Upper lobe of left lung (tissue), 6 donors: ENCODE measurements around the gene SNX5. TPM values are rescaled to one million over a fixed set of nuclear protein-coding genes. Genes with fewer than 3 reads are reported as not detected.

Experiments
- ATAC-seq, 2 donors: fragments of 200-7000 bp; cut with Tn5 transposase; one replicate each; pipeline ENCODE4 v1.9.1; 2022; ENCODE audit warnings: mild to moderate bottlenecking in 2 of 2, moderate library complexity in 2 of 2; ENCODE audit not compliant: low FRiP score in 2 of 2
- DNase-seq, 2 donors: peaks; one replicate each; pipeline ENCODE4 v3.0.0-alpha.2; 2019 to 2020
- H3K27ac ChIP-seq, 4 donors: fragments of 200-600 bp; sonication (generic); one replicate each; pipeline ENCODE4 v1.5.1; 2016 to 2019
- H3K27me3 ChIP-seq, 4 donors: fragments of 200-600 bp; sonication (generic); one replicate each; pipeline ENCODE4 v1.5.1; 2017 to 2019
- H3K36me3 ChIP-seq, 4 donors: fragments of 200-600 bp; sonication (generic); one replicate each; pipeline ENCODE4 v1.5.1; 2016 to 2019
- H3K4me1 ChIP-seq, 4 donors: fragments of 200-600 bp; sonication (generic); one replicate each; pipeline ENCODE4 v1.5.1; 2018 to 2019
- H3K4me3 ChIP-seq, 4 donors: fragments of 200-600 bp; sonication (generic); one replicate each; pipeline ENCODE4 v1.5.1; 2017 to 2019; ENCODE audit warnings: mild to moderate bottlenecking in 2 of 4, moderate library complexity in 1 of 4
- H3K9me3 ChIP-seq, 4 donors: fragments of 200-600 bp; sonication (generic); one replicate each; pipeline ENCODE4 v1.5.1; 2018 to 2019
- EP300 ChIP-seq, 4 donors: sonication (generic); formaldehyde crosslinking; IDR thresholded peaks; one replicate each; pipeline ENCODE4 v1.5.1; 2017; ENCODE audit warnings: antibody characterized with exemption in 4 of 4, control low read depth in 2 of 4
- POLR2A ChIP-seq, 4 donors: fragments of 450-650 bp; IDR thresholded peaks; one replicate each; pipeline ENCODE4 v1.5.1; 2016 to 2017; ENCODE audit warnings: antibody characterized with exemption in 4 of 4, mild to moderate bottlenecking in 2 of 4
- POLR2AphosphoS5 ChIP-seq, 2 donors: sonication (generic); formaldehyde crosslinking; IDR thresholded peaks; one replicate each; pipeline ENCODE4 v1.5.1; 2017; ENCODE audit warnings: antibody characterized with exemption in 2 of 2
- WGBS, 2 donors: methylation state at CpG; one replicate each; pipeline ENCODE4 v1.1.5; 2017 to 2018; 5-methylcytosine and 5-hydroxymethylcytosine counted together
- total RNA-seq, 6 donors: library from RNA; depleted of rRNA in 4 of 6; stranded (reverse); fragments of >200 nt in 4 of 6; gene quantifications; one replicate each; pipeline versions ENCODE4 v1.1.0 to v1.2.1, GENCODE V29; 2016 to 2021
- TF ChIP-seq, protein P1 (sequence below), 6 experiments: fragments of 450-650 bp in 4 of 6; fragments of 200-600 bp in 2 of 6; sonication (generic) in 2 of 6; IDR thresholded peaks; one replicate each; pipeline ENCODE4 v1.5.1; 2016 to 2019; ENCODE audit warnings: antibody characterized with exemption in 6 of 6
- donor health status: DM: no; HTN: no; CAD: no; lungs with moderate emphysema.
- donor health status: DM: no; HTN: yes; CAD: no; lungs with severe emphysema.

The SNX5 gene
- total RNA-seq, 6 donors from 2014 or later = 72.0 to 177 (median 111) TPM

DNA sequence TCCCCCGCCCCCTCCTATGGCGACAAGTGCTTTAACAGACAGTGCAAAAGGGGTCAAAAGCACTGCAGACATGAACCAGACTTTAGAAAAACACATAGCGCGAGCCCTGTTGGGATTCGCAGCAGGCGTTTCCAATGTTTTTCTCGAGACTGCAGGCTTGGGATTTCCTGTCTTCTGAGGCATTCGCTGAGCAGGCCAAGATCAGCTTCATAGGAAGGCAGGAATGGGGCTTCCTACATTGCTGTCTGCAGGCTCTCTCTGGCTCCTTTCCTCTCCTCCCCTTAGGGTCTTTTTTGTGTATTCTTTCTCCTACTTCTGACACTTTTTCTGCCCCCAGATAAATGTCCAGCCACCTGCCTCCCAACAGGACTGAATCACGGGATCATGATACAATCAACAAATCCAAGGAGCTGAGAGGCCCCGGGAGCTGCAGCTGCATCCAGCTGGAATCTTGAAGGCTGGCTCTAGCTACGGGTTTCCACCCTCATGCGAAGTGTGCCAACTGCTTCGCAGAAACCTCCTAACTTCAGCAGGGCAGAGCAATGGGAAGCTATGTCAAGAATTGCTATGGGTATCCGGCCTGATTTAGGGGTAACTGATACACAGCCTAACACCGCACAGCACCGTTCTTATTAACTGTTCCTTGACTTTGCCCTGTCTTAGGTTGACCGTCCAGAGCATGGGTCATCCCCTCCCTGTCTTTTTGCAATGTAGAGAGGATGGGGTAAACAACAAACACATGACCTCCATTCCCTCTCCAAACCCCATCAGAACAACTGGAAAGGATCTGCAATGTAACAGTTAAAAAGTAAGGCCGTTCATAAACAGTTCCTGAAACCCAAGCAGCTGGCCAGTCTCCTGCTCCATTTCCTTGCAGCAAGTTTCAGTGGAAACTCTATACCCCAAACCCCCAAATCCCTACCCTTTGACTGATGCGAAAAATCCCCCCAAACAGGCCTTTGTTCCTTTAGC lies 31.5 kb downstream of the SNX5 start:
- DNase-seq (peak in 1 of 2 donors; percentile 37), ATAC-seq (peak in 1 of 2 donors; percentile 60)
- TF ChIP-seq POLR2AphosphoS5 (IDR thresholded peaks at IDR 0.05) (peak; percentile 37 to 39), POLR2A (IDR thresholded peaks at IDR 0.05) (no peak)
- Histone ChIP-seq H3K4me3 (no peak overlapping the region), H3K9me3 (no peaks in the 10 kb centered on the region), H3K27me3 (no peaks in the 10 kb centered on the region), H3K27ac (peak overlapping the region; percentile 12 to 59 (median 41)), H3K4me1 (peaks cover 24 to 34% (median 27%) of the 10 kb centered on the region in 4 donors), H3K36me3 (peaks cover 8 to 15% (median 11%) of the 10 kb centered on the region in 4 donors)
- WGBS, 2 donors = 52 to 55% methylated on average over 11 to 19 of the region's 19 CpGs

DNA sequence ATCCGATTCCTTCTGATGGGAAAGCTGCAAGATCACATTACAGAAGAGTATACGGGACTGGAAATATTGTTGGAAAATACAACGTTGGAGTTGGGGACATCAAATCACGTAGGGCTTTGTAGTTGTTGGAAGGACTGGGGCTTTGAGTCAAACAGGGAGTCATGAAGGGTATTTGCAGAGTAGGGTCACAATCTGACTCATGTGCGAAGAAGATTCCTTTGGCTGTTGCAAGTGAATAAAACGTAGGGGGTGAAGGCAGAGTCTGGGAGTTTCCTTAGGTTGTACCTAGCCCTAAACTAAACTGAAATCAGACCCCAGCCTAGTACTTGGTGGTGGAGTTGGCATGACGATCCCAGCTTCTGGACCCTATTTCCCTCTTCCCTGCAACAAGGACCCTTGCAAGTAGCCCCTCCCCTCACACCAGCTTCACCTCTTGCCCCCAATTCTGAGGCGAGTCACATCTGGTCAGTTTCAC lies 32.3 kb downstream of the SNX5 start:
- peaks cover under 1 to 8% (median 5%) of the 10 kb centered on the region in 4 donors for H3K36me3 ChIP-seq
- peaks cover 0 to 3% (median 1%) of the 10 kb centered on the region in 4 donors for H3K9me3 ChIP-seq
- DNase-seq (no peak), ATAC-seq (peak in 1 of 2 donors; percentile 15)
- no peak for TF ChIP-seq EP300 (IDR thresholded peaks at IDR 0.05)
- TF ChIP-seq, protein P1, sequence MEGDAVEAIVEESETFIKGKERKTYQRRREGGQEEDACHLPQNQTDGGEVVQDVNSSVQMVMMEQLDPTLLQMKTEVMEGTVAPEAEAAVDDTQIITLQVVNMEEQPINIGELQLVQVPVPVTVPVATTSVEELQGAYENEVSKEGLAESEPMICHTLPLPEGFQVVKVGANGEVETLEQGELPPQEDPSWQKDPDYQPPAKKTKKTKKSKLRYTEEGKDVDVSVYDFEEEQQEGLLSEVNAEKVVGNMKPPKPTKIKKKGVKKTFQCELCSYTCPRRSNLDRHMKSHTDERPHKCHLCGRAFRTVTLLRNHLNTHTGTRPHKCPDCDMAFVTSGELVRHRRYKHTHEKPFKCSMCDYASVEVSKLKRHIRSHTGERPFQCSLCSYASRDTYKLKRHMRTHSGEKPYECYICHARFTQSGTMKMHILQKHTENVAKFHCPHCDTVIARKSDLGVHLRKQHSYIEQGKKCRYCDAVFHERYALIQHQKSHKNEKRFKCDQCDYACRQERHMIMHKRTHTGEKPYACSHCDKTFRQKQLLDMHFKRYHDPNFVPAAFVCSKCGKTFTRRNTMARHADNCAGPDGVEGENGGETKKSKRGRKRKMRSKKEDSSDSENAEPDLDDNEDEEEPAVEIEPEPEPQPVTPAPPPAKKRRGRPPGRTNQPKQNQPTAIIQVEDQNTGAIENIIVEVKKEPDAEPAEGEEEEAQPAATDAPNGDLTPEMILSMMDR (IDR thresholded peaks at IDR 0.05) = no peak
- no peak for TF ChIP-seq POLR2AphosphoS5 (IDR thresholded peaks at IDR 0.05)
- no peak for TF ChIP-seq POLR2A (IDR thresholded peaks at IDR 0.05)
- no peak overlapping the region for H3K4me3 ChIP-seq
- H3K27me3 ChIP-seq = no peaks in the 10 kb centered on the region
- peaks cover 24 to 34% (median 27%) of the 10 kb centered on the region in 4 donors for H3K4me1 ChIP-seq
- peak overlapping the region; percentile 12 to 59 (median 41) for H3K27ac ChIP-seq
- 67 to 69% methylated on average over 8 of the region's 8 CpGs for WGBS, 2 donors

DNA sequence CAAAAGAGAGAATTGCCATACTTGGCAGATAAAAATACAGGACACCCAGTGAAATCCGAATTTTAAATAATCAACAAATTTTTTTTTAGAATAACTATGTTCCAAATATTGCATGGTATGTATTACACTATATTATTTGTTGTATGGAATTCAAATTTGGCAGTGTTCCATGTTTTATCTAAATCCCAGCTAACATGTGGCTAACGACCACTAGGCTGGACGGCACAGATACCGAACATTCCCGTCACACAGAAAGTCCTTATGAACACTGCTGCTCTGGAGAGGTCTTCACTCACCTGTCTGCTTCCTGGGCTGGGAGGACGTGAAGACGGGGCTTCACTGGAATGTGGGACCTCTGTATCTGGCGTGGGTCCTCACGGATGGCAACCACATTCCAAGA lies 32.8 kb downstream of the SNX5 start:
- H3K36me3 ChIP-seq = peaks cover 0 to 3% (median under 1%) of the 10 kb centered on the region in 4 donors
- ATAC-seq (no peak), DNase-seq (no peak)
- no peak overlapping the region for H3K4me3 ChIP-seq
- H3K27ac ChIP-seq = no peak overlapping the region
- H3K9me3 ChIP-seq = peaks cover 0 to 4% (median 2%) of the 10 kb centered on the region in 4 donors
- H3K27me3 ChIP-seq = no peaks in the 10 kb centered on the region
- 82 to 90% methylated on average over 9 of the region's 9 CpGs for WGBS, 2 donors
- TF ChIP-seq, protein P1 (IDR thresholded peaks at IDR 0.05) = no peak
- TF ChIP-seq EP300 (IDR thresholded peaks at IDR 0.05) (no peak), POLR2A (IDR thresholded peaks at IDR 0.05) (no peak), POLR2AphosphoS5 (IDR thresholded peaks at IDR 0.05) (no peak)
- H3K4me1 ChIP-seq = peaks cover 24 to 34% (median 27%) of the 10 kb centered on the region in 4 donors

DNA sequence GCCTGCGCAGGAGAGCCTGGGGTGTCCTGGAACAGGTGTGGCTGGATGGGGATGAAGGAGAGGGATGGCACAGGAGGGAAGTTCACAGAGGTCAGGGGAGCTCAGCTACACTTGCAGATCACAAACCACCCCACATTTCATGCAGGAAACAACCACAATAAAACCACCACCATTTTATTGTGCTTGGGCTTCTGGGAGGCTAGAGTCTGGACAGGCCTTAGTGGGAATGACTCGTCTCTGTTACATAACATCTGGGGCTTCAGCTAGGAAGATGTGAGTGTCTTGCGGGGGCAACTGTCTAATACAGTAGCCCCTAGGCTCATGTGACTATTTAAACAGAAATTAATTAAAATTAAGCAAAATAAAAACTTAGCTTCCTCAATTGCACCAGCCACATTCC lies 33.4 kb downstream of the SNX5 start:
- WGBS, 2 donors = 83 to 88% methylated on average over 3 of the region's 3 CpGs
- H3K36me3 ChIP-seq = no peaks in the 10 kb centered on the region
- TF ChIP-seq POLR2AphosphoS5 (IDR thresholded peaks at IDR 0.05) (no peak), POLR2A (IDR thresholded peaks at IDR 0.05) (no peak), EP300 (IDR thresholded peaks at IDR 0.05) (no peak)
- TF ChIP-seq, protein P1 (IDR thresholded peaks at IDR 0.05) = no peak
- peaks cover 24 to 34% (median 27%) of the 10 kb centered on the region in 4 donors for H3K4me1 ChIP-seq
- H3K27ac ChIP-seq = no peak overlapping the region
- peaks cover 0 to 4% (median 2%) of the 10 kb centered on the region in 4 donors for H3K9me3 ChIP-seq
- H3K4me3 ChIP-seq = no peak overlapping the region
- DNase-seq (no peak), ATAC-seq (no peak)
- H3K27me3 ChIP-seq = no peaks in the 10 kb centered on the region

DNA sequence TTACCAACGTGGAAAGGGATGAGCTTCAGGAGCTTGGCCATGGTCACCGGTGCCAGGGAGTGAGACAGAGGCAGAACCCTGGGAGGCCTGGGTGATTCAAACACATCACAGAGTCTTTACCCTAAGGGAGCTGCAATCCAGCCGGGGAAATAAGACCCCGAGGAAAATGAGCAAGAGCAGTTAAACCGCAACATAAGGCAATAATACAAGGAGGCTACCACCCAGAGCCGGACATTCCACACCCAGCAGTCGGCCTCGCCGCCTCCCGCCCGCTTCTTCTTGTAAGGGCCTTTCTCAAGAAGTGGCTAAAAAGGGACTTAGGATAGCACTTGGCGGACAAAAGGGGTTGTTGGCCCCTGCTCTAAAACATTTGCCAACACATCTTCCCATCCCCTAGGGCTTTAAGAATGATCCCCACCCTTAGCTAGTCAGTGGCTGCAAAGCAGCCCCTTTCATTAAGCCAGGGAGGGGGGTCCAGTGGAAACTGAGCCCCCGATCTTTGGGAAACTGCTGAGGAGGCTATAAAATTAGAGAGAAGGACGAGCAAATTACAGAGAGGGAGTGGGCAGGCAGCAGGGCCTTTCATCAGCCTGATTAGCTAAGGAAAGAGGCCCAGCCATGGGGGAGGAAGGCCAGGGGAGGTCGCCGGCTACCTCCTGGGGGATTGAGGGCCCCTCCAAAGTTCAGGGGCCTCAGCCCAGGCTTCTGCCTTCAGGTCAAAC lies 34.3 kb downstream of the SNX5 start:
- TF ChIP-seq POLR2A (IDR thresholded peaks at IDR 0.05) (no peak), EP300 (IDR thresholded peaks at IDR 0.05) (no peak), POLR2AphosphoS5 (IDR thresholded peaks at IDR 0.05) (no peak)
- TF ChIP-seq, protein P1 (IDR thresholded peaks at IDR 0.05) = no peak
- Histone ChIP-seq H3K4me1 (peaks cover 23 to 29% (median 26%) of the 10 kb centered on the region in 4 donors), H3K36me3 (no peaks in the 10 kb centered on the region), H3K4me3 (no peak overlapping the region), H3K27ac (no peak overlapping the region), H3K9me3 (peaks cover 0 to 4% (median 2%) of the 10 kb centered on the region in 4 donors), H3K27me3 (no peaks in the 10 kb centered on the region)
- no peak for DNase-seq
- 73 to 87% methylated on average over 16 of the region's 16 CpGs for WGBS, 2 donors
- no peak for ATAC-seq
